GM18519 (cell line): Measurements from ENCODE around the gene SAMD11.
"Not testable (repeated sequence)": the region's sequence is repeated elsewhere in the genome, so short reads cannot be mapped to it uniquely, and the experiment has no call there.

ENCODE experiments used
- ATAC-seq: cut with Tn5 transposase; IDR thresholded peaks from one replicate; pipeline ENCODE4 v1.9.1; 2021; ENCODE audit warnings: mild to moderate bottlenecking, moderate library complexity; ENCODE audit not compliant: unreplicated experiment, low FRiP score

SAMD11 gene

DNA sequence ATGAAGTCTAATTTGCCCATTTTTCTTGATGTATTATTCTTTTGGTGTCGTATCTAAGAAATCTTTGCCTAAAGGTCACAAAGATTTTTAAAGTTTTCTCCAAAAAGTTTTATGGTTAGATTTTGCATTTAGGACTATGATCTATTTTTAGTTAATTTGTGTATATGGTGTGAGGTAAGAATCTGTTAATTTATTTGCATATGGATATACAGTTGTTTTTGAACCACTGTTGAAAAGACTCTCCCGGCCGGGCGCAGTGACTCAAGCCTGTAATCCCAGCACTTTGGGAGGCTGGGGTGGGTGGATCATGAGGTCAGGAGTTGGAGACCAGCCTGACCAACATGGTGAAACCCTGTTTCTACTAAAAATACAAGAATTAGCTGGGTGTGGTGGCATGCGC, 64.3 kb downstream of the SAMD11 start:
- not testable (repeated sequence) for ATAC-seq

- ATAC-seq = not testable (repeated sequence)
These were observed 67.6 kb downstream of the SAMD11 start for GRCh38 chr1:991275-991674.

GRCh38 chr1:991895-992294, 68.2 kb downstream of the SAMD11 start:
- ATAC-seq = no peak

GRCh38 chr1:992362-992761, 68.6 kb downstream of the SAMD11 start:
- ATAC-seq = no peak

DNA sequence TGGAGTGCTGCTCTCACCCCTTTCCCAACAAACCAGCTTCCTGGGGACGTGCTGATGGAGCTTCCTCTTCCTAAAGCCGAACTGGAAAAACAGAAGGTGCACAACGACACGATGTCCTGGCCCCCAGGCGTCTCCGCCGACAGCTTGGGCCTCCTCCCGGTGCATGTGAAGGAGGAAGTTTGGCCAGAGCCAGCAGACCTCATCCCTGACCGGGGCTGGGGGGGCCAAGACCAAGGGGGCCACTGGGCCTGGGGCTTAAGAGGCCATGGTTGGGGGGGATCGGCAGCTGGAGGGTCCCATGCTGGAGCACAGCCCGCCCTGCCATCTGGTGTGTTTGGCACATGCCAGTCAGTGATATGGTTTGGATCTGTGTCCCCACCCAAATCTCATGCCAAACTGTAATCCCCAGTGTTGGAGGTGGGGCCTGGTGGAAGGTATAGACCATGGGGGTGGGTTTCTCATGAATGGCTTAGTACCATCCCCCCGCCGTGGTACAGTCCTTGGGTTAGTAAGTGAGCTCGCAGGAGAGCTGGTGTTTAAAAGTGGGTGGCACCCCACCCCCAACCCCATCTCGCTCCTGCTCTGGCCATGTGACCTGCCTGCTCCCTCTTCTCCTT, 69.8 kb downstream of the SAMD11 start:
- ATAC-seq = no peak
